Testis (tissue), 3 donors: ENCODE measurements around the gene ATP11A. TPM values are rescaled to one million over a fixed set of nuclear protein-coding genes. Genes with fewer than 3 reads are reported as not detected.

Experiments used
- DNase-seq: peaks from one replicate; pipeline ENCODE4 v3.0.0-alpha.2; 2019
- H3K27ac ChIP-seq, 2 donors: fragments of 200-600 bp; sonication (generic); one replicate each; pipeline ENCODE4 v1.5.1; 2019
- H3K27me3 ChIP-seq: fragments of 200-600 bp; sonication (generic); one replicate; pipeline ENCODE4 v1.5.1; 2019
- H3K36me3 ChIP-seq: fragments of 200-600 bp; sonication (generic); one replicate; pipeline ENCODE4 v1.5.1; 2017; ENCODE audit warnings: low read depth; ENCODE audit errors: missing control alignments
- H3K4me1 ChIP-seq: fragments of 200-600 bp; sonication (generic); one replicate; pipeline ENCODE4 v1.5.1; 2019
- H3K4me3 ChIP-seq, 2 donors: fragments of 200-600 bp; sonication (generic); one replicate each; pipeline ENCODE4 v1.5.1; 2017 to 2019
- H3K9me3 ChIP-seq: fragments of 200-600 bp; sonication (generic); one replicate; pipeline ENCODE4 v1.5.1; 2017
- POLR2A ChIP-seq: fragments of 450-650 bp; IDR thresholded peaks from one replicate; pipeline ENCODE4 v1.6.1; 2017; ENCODE audit warnings: antibody characterized with exemption, mild to moderate bottlenecking, moderate library complexity
- WGBS, 2 donors: methylation state at CpG; one replicate each; pipeline ENCODE4 v1.1.5; 2018; 5-methylcytosine and 5-hydroxymethylcytosine counted together
- intact Hi-C: fragments of 100-400 bp; cut with DNase I; formaldehyde crosslinking; loops from one replicate; pipeline ENCODE4 v1.15.1; 2023; ENCODE audit warnings: low total_unique reads
- polyA plus RNA-seq: library from polyadenylated mRNA; stranded (reverse); fragments of 350-450 nt; fragmentation: Illumina TruSeq; extraction: RNeasy Lipid Tissue Mini Kit (QIAGEN cat#74804); gene quantifications from one replicate; pipeline ENCODE4 v1.2.3, GENCODE V29; 2014; ENCODE audit warnings: low read depth, low replicate concordance; ENCODE audit not compliant: insufficient read depth
- total RNA-seq, 2 donors: library from RNA; depleted of rRNA; stranded (reverse); fragments of >200 nt; gene quantifications; one replicate each; pipeline ENCODE4 v1.2.3, GENCODE V29; 2016
- TF ChIP-seq, protein P1 (sequence below), 3 experiments: fragments of 450-650 bp in 2 of 3; fragments of 200-600 bp in 1 of 3; sonication (generic) in 1 of 3; IDR thresholded peaks; one replicate each; pipeline ENCODE4 v1.5.1; 2016 to 2019; ENCODE audit warnings: antibody characterized with exemption in 3 of 3, mild to moderate bottlenecking in 2 of 3, moderate library complexity in 1 of 3

The ATP11A gene
- total and polyA plus RNA-seq, 3 donors from 2014 or later: 34.4 to 122 (median 112) TPM

DNA sequence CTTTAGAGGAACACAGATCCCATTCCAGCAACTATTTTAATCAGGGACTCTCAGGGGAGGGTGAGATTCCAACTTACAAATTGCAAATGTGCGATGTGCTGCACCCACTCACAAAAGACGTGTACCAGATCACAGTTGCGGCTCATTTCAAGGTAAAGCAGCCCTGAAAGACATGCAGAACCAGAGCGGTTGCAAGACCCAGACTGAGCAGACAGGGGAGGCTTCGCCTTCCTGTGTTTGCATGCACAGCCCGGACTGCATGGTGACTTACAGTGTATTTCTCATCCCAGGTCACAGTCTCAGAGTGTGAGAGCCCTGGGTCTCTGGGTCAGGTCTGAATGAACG is 84.6 kb downstream of the ATP11A start:
- 90 to 93% methylated on average over 6 to 7 of the region's 7 CpGs for WGBS, 2 donors
- H3K9me3 ChIP-seq: no peaks in the 10 kb centered on the region
- peaks cover 9% of the 10 kb centered on the region for H3K4me1 ChIP-seq
- H3K27ac ChIP-seq: no peak overlapping the region
- TF ChIP-seq, protein P1, sequence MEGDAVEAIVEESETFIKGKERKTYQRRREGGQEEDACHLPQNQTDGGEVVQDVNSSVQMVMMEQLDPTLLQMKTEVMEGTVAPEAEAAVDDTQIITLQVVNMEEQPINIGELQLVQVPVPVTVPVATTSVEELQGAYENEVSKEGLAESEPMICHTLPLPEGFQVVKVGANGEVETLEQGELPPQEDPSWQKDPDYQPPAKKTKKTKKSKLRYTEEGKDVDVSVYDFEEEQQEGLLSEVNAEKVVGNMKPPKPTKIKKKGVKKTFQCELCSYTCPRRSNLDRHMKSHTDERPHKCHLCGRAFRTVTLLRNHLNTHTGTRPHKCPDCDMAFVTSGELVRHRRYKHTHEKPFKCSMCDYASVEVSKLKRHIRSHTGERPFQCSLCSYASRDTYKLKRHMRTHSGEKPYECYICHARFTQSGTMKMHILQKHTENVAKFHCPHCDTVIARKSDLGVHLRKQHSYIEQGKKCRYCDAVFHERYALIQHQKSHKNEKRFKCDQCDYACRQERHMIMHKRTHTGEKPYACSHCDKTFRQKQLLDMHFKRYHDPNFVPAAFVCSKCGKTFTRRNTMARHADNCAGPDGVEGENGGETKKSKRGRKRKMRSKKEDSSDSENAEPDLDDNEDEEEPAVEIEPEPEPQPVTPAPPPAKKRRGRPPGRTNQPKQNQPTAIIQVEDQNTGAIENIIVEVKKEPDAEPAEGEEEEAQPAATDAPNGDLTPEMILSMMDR (IDR thresholded peaks at IDR 0.05): no peak
- TF ChIP-seq POLR2A: no peak
- intact Hi-C loops: no loop called here
- no peak overlapping the region for H3K4me3 ChIP-seq
- no peak for DNase-seq
- no peaks in the 10 kb centered on the region for H3K27me3 ChIP-seq
- H3K36me3 ChIP-seq: no peaks in the 10 kb centered on the region

DNA sequence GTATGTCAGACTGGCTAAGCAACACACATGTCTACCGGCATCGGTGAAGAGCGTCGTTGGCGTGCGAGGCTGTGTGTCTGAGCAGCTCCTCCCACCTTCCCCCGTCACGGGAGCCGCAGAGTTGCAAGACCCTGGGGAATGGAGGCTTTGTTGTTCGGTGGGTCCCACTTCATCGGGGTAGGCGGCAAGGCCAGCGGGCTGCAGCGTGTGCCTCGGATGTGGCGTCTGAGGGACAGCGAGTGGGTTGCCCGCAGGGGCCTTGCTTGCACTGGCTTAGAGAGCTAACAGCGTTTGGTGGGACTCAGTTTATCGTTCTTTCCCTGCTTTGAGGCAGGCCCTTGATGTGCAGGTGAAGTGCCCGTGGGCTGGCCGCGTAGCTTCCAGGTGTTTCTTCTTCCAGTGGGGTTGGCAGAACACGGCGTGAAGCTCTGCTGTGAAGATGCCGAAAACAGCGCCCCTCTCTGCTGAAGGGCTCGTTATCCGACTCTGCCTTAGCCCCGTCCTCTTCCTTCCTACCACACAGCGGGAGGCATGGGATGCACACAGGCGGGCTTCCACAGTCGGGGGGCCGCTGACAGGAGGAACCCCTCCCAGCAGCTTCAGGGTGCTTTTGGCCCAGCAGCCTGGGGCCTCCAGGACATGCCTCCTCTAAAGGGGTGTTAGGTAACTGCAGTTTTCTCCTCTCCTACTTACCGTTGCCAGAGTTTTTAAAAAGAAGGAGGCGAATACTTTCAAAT is 85.2 kb downstream of the ATP11A start:
- no peak for TF ChIP-seq POLR2A
- TF ChIP-seq, protein P1 (IDR thresholded peaks at IDR 0.05): no peak
- no peaks in the 10 kb centered on the region for H3K27me3 ChIP-seq
- H3K36me3 ChIP-seq: no peaks in the 10 kb centered on the region
- WGBS, 2 donors: 95% methylated on average over 18 to 36 of the region's 36 CpGs
- intact Hi-C loops: no loop called here
- H3K4me1 ChIP-seq: peaks cover 7% of the 10 kb centered on the region
- H3K4me3 ChIP-seq: no peak overlapping the region
- H3K27ac ChIP-seq: no peak overlapping the region
- no peak for DNase-seq
- H3K9me3 ChIP-seq: no peaks in the 10 kb centered on the region

GRCh38 chr13:112775791-112776279 is 86.0 kb downstream of the ATP11A start:
- 90 to 92% methylated on average over 25 of the region's 25 CpGs for WGBS, 2 donors
- Histone ChIP-seq H3K9me3 (no peaks in the 10 kb centered on the region), H3K27me3 (no peaks in the 10 kb centered on the region), H3K4me3 (no peak overlapping the region), H3K36me3 (no peaks in the 10 kb centered on the region), H3K4me1 (peaks cover 7% of the 10 kb centered on the region), H3K27ac (no peak overlapping the region)
- intact Hi-C loops: no loop called here
- TF ChIP-seq, protein P1 (IDR thresholded peaks at IDR 0.05): no peak
- no peak for TF ChIP-seq POLR2A
- DNase-seq: no peak

DNA sequence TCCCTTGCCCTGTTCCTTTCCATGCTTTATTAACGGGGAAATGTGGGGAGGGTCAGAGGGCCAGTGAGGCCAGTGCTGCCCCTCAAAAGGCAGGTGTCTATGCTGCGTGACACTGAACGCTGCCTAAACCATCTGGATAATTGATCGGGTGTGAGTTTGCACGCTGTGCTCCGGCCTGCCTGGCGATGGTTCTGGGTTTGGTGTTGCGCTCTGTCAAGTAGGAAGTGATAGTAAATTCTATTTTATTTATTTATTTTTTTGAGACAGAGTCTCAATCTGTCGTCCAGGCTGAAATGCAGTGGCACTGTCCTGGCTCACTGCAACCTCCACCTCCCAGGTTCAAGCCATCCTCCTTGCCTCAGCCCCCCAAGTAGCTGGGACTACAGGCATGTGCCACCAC is 86.5 kb downstream of the ATP11A start:
- TF ChIP-seq, protein P1 (IDR thresholded peaks at IDR 0.05): no peak
- TF ChIP-seq POLR2A: no peak
- Histone ChIP-seq H3K36me3 (no peaks in the 10 kb centered on the region), H3K9me3 (no peaks in the 10 kb centered on the region), H3K4me3 (no peak overlapping the region), H3K27me3 (no peaks in the 10 kb centered on the region), H3K27ac (no peak overlapping the region), H3K4me1 (peaks cover 9% of the 10 kb centered on the region)
- WGBS, 2 donors: 91 to 92% methylated on average over 9 of the region's 9 CpGs
- DNase-seq: no peak
- intact Hi-C loops: no loop called here

DNA sequence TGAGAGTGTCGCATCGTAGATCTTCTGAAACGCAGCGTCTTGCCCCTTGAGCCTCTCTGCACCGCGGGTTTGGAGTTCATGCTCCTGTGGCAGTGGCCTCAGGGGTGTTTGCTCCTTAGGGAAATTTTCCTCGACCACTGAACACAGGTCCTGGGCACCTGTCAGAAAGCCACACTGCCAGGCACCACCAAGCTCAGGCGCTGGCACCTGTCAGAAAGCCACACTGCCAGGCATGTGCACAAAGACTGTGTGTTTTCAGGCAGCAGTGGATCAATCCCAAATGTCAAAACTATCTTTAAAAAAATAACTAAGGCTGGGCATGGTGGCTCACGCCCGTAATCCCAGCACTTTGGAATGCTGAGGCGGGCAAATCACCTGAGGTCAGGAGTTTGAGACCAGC is 87.1 kb downstream of the ATP11A start:
- H3K4me1 ChIP-seq: peaks cover 13% of the 10 kb centered on the region
- no peaks in the 10 kb centered on the region for H3K9me3 ChIP-seq
- H3K27ac ChIP-seq: no peak overlapping the region
- H3K27me3 ChIP-seq: no peaks in the 10 kb centered on the region
- intact Hi-C loops: no loop called here
- no peaks in the 10 kb centered on the region for H3K36me3 ChIP-seq
- no peak overlapping the region for H3K4me3 ChIP-seq
- 96 to 98% methylated on average over 11 of the region's 11 CpGs for WGBS, 2 donors
- no peak for DNase-seq
- no peak for TF ChIP-seq POLR2A
